ENCODE data around the gene GSTA5.
"Not testable (repeated sequence)": the region's sequence is repeated elsewhere in the genome, so short reads cannot be mapped to it uniquely, and the experiment has no call there.

Gene GSTA5

GRCh38 chr6:52839124-52840055, 1.2 kb downstream of the GSTA5 start:
- in situ Hi-C loops (cut with MboI; ENCODE audit: low sequenced_read_pairs): no loop called here

GRCh38 chr6:52834481-52834880, 6.1 kb downstream of the GSTA5 start:
- in situ Hi-C loops (cut with MboI; ENCODE audit: low sequenced_read_pairs): no loop called here

GRCh38 chr6:52830869-52831268, 9.7 kb downstream of the GSTA5 start:
- in situ Hi-C loops (cut with MboI; ENCODE audit: low sequenced_read_pairs): not testable (repeated sequence)

- in situ Hi-C loops (cut with MboI; ENCODE audit: low sequenced_read_pairs): no loop called here
These were observed 11.4 kb downstream of the GSTA5 start for GRCh38 chr6:52829046-52829817.

- in situ Hi-C loops (cut with MboI; ENCODE audit: low sequenced_read_pairs): not testable (repeated sequence)
These were observed 12.0 kb downstream of the GSTA5 start for GRCh38 chr6:52828621-52829020.

GRCh38 chr6:52827073-52827783, 13.4 kb downstream of the GSTA5 start:
- in situ Hi-C loops (cut with MboI; ENCODE audit: low sequenced_read_pairs): not testable (repeated sequence)

GRCh38 chr6:52826513-52826912, 14.1 kb downstream of the GSTA5 start:
- in situ Hi-C loops (cut with MboI; ENCODE audit: low sequenced_read_pairs): no loop called here

GRCh38 chr6:52825900-52826459, 14.6 kb downstream of the GSTA5 start:
- in situ Hi-C loops (cut with MboI; ENCODE audit: low sequenced_read_pairs): not testable (repeated sequence)

GRCh38 chr6:52825270-52825793, 15.3 kb downstream of the GSTA5 start:
- in situ Hi-C loops (cut with MboI; ENCODE audit: low sequenced_read_pairs): not testable (repeated sequence)

GRCh38 chr6:52821842-52822241, 18.8 kb downstream of the GSTA5 start:
- in situ Hi-C loops (cut with MboI; ENCODE audit: low sequenced_read_pairs): no loop called here

GRCh38 chr6:52820198-52820597, 20.4 kb downstream of the GSTA5 start:
- in situ Hi-C loops (cut with MboI; ENCODE audit: low sequenced_read_pairs): no loop called here

- in situ Hi-C loops (cut with MboI; ENCODE audit: low sequenced_read_pairs): no loop called here
These were observed 25.2 kb downstream of the GSTA5 start for GRCh38 chr6:52815167-52816092.

GRCh38 chr6:52814545-52814944, 26.1 kb downstream of the GSTA5 start:
- in situ Hi-C loops (cut with MboI; ENCODE audit: low sequenced_read_pairs): not testable (repeated sequence)

- in situ Hi-C loops (cut with MboI; ENCODE audit: low sequenced_read_pairs): not testable (repeated sequence)
These were observed 30.8 kb downstream of the GSTA5 start for GRCh38 chr6:52809777-52810176.

- in situ Hi-C loops (cut with MboI; ENCODE audit: low sequenced_read_pairs): no loop called here
These were observed 32.0 kb downstream of the GSTA5 start for GRCh38 chr6:52808660-52809059.

- in situ Hi-C loops (cut with MboI; ENCODE audit: low sequenced_read_pairs): not testable (repeated sequence)
These were observed 36.9 kb downstream of the GSTA5 start, which contains the start of gene GSTA1 for GRCh38 chr6:52803668-52804255. TSS of gene GSTA1 (minus strand) at chr6:52803816. CDS start at chr6:52799267, 4,549 bp downstream.

- in situ Hi-C loops (cut with MboI; ENCODE audit: low sequenced_read_pairs): no loop called here
These were observed 37.8 kb downstream of the GSTA5 start for GRCh38 chr6:52802806-52803205.

GRCh38 chr6:52801188-52801841, 39.3 kb downstream of the GSTA5 start:
- in situ Hi-C loops (cut with MboI; ENCODE audit: low sequenced_read_pairs): no loop called here

- in situ Hi-C loops (cut with MboI; ENCODE audit: low sequenced_read_pairs): not testable (repeated sequence)
These were observed 41.3 kb downstream of the GSTA5 start for GRCh38 chr6:52799272-52799671.
